ENCODE data around the gene ZNF366.

The ZNF366 gene

GRCh38 chr5:72509401-72509800, 2.2 kb upstream of the ZNF366 start:
- H3K4me2 ChIP-seq (ENCODE audit: low read depth, low read length, poor library complexity, severe bottlenecking): no peak overlapping the region
- no peaks in the 10 kb centered on the region for H3K9me3 ChIP-seq (ENCODE audit: insufficient read depth, low read depth, low read length)
- H3K4me3 ChIP-seq (ENCODE audit: low read length, poor library complexity, severe bottlenecking): no peak overlapping the region
- TF ChIP-seq CTCF (conservative IDR thresholded peaks at IDR 0.05; ENCODE audit: low read length) (no peak), EZH2phosphoT487 (IDR thresholded peaks at IDR 0.05; ENCODE audit: borderline replicate concordance) (no peak)
- no peaks in the 10 kb centered on the region for H3K27me3 ChIP-seq (ENCODE audit: insufficient read depth, low read length, poor library complexity, severe bottlenecking)
- no peaks in the 10 kb centered on the region for H3K9me2 ChIP-seq (replicated peaks; ENCODE audit: low read depth, low read length)
- no peaks in the 10 kb centered on the region for H4K20me1 ChIP-seq (ENCODE audit: insufficient read depth, low read length, poor library complexity, severe bottlenecking)
- no peaks in the 10 kb centered on the region for H3K79me2 ChIP-seq (ENCODE audit: insufficient read depth, low read length)
- no peaks in the 10 kb centered on the region for H3K4me1 ChIP-seq (ENCODE audit: insufficient read depth, low read length, poor library complexity, severe bottlenecking)
- no peaks in the 10 kb centered on the region for H3F3A ChIP-seq (ENCODE audit: low read depth)
- H3K9ac ChIP-seq (ENCODE audit: low read depth, low read length, poor library complexity, severe bottlenecking): no peak overlapping the region
- no peak overlapping the region for H2AFZ ChIP-seq (ENCODE audit: low read length)
- H3K36me3 ChIP-seq (ENCODE audit: insufficient read depth, low read length): no peaks in the 10 kb centered on the region

- no peak for TF ChIP-seq EZH2phosphoT487 (IDR thresholded peaks at IDR 0.05; ENCODE audit: borderline replicate concordance)
- no peak for TF ChIP-seq CTCF (conservative IDR thresholded peaks at IDR 0.05; ENCODE audit: low read length)
- Histone ChIP-seq H4K20me1 (ENCODE audit: insufficient read depth, low read length, poor library complexity, severe bottlenecking) (no peaks in the 10 kb centered on the region), H3K9ac (ENCODE audit: low read depth, low read length, poor library complexity, severe bottlenecking) (no peak overlapping the region), H3K9me2 (replicated peaks; ENCODE audit: low read depth, low read length) (no peaks in the 10 kb centered on the region), H3F3A (ENCODE audit: low read depth) (no peaks in the 10 kb centered on the region), H3K4me3 (ENCODE audit: low read length, poor library complexity, severe bottlenecking) (no peak overlapping the region), H3K4me1 (ENCODE audit: insufficient read depth, low read length, poor library complexity, severe bottlenecking) (no peaks in the 10 kb centered on the region), H3K27me3 (ENCODE audit: insufficient read depth, low read length, poor library complexity, severe bottlenecking) (no peaks in the 10 kb centered on the region), H3K9me3 (ENCODE audit: insufficient read depth, low read depth, low read length) (no peaks in the 10 kb centered on the region), H3K4me2 (ENCODE audit: low read depth, low read length, poor library complexity, severe bottlenecking) (no peak overlapping the region), H2AFZ (ENCODE audit: low read length) (peak overlapping the region; percentile 14; the same call in 1 of the 2 replicates), H3K36me3 (ENCODE audit: insufficient read depth, low read length) (no peaks in the 10 kb centered on the region), H3K79me2 (ENCODE audit: insufficient read depth, low read length) (no peaks in the 10 kb centered on the region)
These were observed 1.3 kb upstream of the ZNF366 start for GRCh38 chr5:72508241-72509170.

GRCh38 chr5:72507907-72508238, 663 bp upstream of the ZNF366 start:
- Histone ChIP-seq H3K36me3 (ENCODE audit: insufficient read depth, low read length) (no peaks in the 10 kb centered on the region), H2AFZ (ENCODE audit: low read length) (peak overlapping the region; percentile 14; the same call in 1 of the 2 replicates), H3K4me3 (ENCODE audit: low read length, poor library complexity, severe bottlenecking) (no peak overlapping the region), H4K20me1 (ENCODE audit: insufficient read depth, low read length, poor library complexity, severe bottlenecking) (no peaks in the 10 kb centered on the region), H3K27me3 (ENCODE audit: insufficient read depth, low read length, poor library complexity, severe bottlenecking) (no peaks in the 10 kb centered on the region), H3K4me2 (ENCODE audit: low read depth, low read length, poor library complexity, severe bottlenecking) (no peak overlapping the region), H3F3A (ENCODE audit: low read depth) (no peaks in the 10 kb centered on the region), H3K79me2 (ENCODE audit: insufficient read depth, low read length) (no peaks in the 10 kb centered on the region), H3K9ac (ENCODE audit: low read depth, low read length, poor library complexity, severe bottlenecking) (no peak overlapping the region), H3K9me2 (replicated peaks; ENCODE audit: low read depth, low read length) (no peaks in the 10 kb centered on the region), H3K9me3 (ENCODE audit: insufficient read depth, low read depth, low read length) (no peaks in the 10 kb centered on the region), H3K4me1 (ENCODE audit: insufficient read depth, low read length, poor library complexity, severe bottlenecking) (no peaks in the 10 kb centered on the region)
- TF ChIP-seq CTCF (conservative IDR thresholded peaks at IDR 0.05; ENCODE audit: low read length): no peak
- no peak for TF ChIP-seq EZH2phosphoT487 (IDR thresholded peaks at IDR 0.05; ENCODE audit: borderline replicate concordance)
